ENCODE measurements around the gene SSH2.

- TF ChIP-seq EZH2phosphoT487 (IDR thresholded peaks at IDR 0.05; ENCODE audit: low read length) (no peak), EZH2 (optimal IDR thresholded peaks at IDR 0.05; ENCODE audit: low read depth, low read length) (no peak), CTCF (IDR thresholded peaks at IDR 0.05; ENCODE audit: low read length) (no peak)
Observed at GRCh38 chr17:29968271-29968670, 38.2 kb upstream of the SSH2 start.
